ENCODE measurements around the gene SUCLA2.
"Not testable (repeated sequence)": the region's sequence is repeated elsewhere in the genome, so short reads cannot be mapped to it uniquely, and the experiment has no call there.

SUCLA2 gene

DNA sequence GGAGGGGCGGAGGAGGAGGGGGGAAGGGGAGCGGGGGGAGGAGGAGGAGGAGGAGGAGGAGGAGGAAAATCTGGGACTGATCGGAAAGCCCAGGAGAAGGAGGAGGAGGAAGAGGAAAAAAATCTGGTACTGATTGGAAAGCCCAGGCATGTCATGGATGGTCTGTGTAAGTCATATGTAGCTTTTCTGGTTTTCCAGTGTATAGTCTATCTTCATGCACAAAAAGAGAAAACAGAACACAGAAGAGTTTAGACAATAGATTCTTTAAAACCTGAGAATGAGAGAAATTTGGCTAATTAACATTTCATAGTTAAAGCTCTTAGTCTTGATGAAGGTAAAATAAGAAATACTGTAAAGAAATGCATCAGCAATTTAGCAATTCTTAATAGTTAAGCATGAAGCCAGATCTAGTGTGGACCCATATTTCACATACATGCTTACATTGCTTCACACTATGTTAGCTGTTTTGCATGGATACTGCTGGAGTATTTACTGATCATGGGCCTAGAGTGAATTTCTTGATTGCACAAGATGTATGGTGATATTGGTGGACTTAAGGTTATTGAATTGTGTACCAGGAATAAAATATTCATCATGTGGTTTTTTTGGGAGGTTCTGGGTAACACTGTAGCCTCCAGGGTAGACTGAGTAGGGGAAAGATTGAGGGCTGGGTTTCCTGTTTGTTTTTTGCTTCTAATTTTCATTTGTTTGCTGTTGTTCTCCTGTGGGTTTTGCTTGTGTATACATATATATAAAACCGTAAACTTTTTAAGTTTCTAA lies 41.4 kb downstream of the SUCLA2 start:
- H3K36me3 ChIP-seq (ENCODE audit: insufficient read depth, insufficient read length, low read length) = peaks cover 40% of the 10 kb centered on the region
- TF ChIP-seq ZNF274 (IDR thresholded peaks at IDR 0.05; ENCODE audit: low read depth, low read length) = no peak
- TF ChIP-seq SUZ12 (IDR thresholded peaks at IDR 0.05; ENCODE audit: extremely low read depth, insufficient read depth, insufficient read length) = no peak
- no peak for TF ChIP-seq YY1 (IDR thresholded peaks at IDR 0.05; ENCODE audit: insufficient read depth, insufficient read length)

GRCh38 chr13:47957073-47957472 lies 44.0 kb downstream of the SUCLA2 start:
- no peak overlapping the region for H3K4me3 ChIP-seq (ENCODE audit: insufficient read length, low read depth)
- H3K36me3 ChIP-seq (ENCODE audit: insufficient read depth, insufficient read length, low read length) = peaks cover 44% of the 10 kb centered on the region
- no peak overlapping the region for H3K9ac ChIP-seq (ENCODE audit: insufficient read length, low read depth)
- TF ChIP-seq SUZ12 (IDR thresholded peaks at IDR 0.05; ENCODE audit: extremely low read depth, insufficient read depth, insufficient read length) (no peak), ZNF274 (IDR thresholded peaks at IDR 0.05; ENCODE audit: low read depth, low read length) (no peak), YY1 (IDR thresholded peaks at IDR 0.05; ENCODE audit: insufficient read depth, insufficient read length) (no peak)
- DNase-seq (ENCODE audit: low read depth, low spot score) = no peak
- peaks cover 61% of the 10 kb centered on the region for H3K9me3 ChIP-seq (ENCODE audit: insufficient read depth, low read length)
- no peaks in the 10 kb centered on the region for H3K27me3 ChIP-seq (ENCODE audit: insufficient read depth, insufficient read length)
- no peaks in the 10 kb centered on the region for H3K4me1 ChIP-seq (ENCODE audit: insufficient read depth, insufficient read length)

More for the DNA sequence above, 41.4 kb downstream of the SUCLA2 start:
- H3K9me3 ChIP-seq (ENCODE audit: insufficient read depth, low read length) = peaks cover 84% of the 10 kb centered on the region
- no peak overlapping the region for H3K4me3 ChIP-seq (ENCODE audit: insufficient read length, low read depth)
- H3K9ac ChIP-seq (ENCODE audit: insufficient read length, low read depth) = no peak overlapping the region
- no peak for DNase-seq (ENCODE audit: low read depth, low spot score)
- no peaks in the 10 kb centered on the region for H3K4me1 ChIP-seq (ENCODE audit: insufficient read depth, insufficient read length)
- H3K27me3 ChIP-seq (ENCODE audit: insufficient read depth, insufficient read length) = no peaks in the 10 kb centered on the region

DNA sequence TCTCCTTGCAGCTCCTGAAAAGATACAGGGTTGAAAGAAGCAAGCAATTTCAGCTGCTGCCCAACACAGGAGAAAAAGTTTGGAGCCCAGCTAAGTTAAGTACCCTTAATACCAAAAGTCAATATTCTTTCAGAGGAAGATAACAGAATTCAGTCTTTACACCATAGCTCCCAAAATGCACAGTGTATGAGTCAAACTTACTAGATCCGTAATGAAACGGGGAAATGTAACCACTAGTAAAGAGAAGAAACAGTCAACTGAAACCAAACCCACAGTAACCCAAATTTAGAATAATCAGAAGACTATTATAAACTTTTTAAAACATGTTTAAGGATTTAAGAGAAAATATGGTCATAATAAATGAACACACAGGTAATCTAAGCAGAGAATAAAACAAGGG lies 45.2 kb downstream of the SUCLA2 start:
- no peak for DNase-seq (ENCODE audit: low read depth, low spot score)
- H3K4me1 ChIP-seq (ENCODE audit: insufficient read depth, insufficient read length) = no peaks in the 10 kb centered on the region
- H3K9me3 ChIP-seq (ENCODE audit: insufficient read depth, low read length) = peaks cover 51% of the 10 kb centered on the region
- H3K9ac ChIP-seq (ENCODE audit: insufficient read length, low read depth) = no peak overlapping the region
- H3K36me3 ChIP-seq (ENCODE audit: insufficient read depth, insufficient read length, low read length) = peaks cover 46% of the 10 kb centered on the region
- no peak overlapping the region for H3K4me3 ChIP-seq (ENCODE audit: insufficient read length, low read depth)
- H3K27me3 ChIP-seq (ENCODE audit: insufficient read depth, insufficient read length) = no peaks in the 10 kb centered on the region
- no peak for TF ChIP-seq SUZ12 (IDR thresholded peaks at IDR 0.05; ENCODE audit: extremely low read depth, insufficient read depth, insufficient read length)
- no peak for TF ChIP-seq ZNF274 (IDR thresholded peaks at IDR 0.05; ENCODE audit: low read depth, low read length)
- TF ChIP-seq YY1 (IDR thresholded peaks at IDR 0.05; ENCODE audit: insufficient read depth, insufficient read length) = no peak

- no peaks in the 10 kb centered on the region for H3K27me3 ChIP-seq (ENCODE audit: insufficient read depth, insufficient read length)
- no peaks in the 10 kb centered on the region for H3K4me1 ChIP-seq (ENCODE audit: insufficient read depth, insufficient read length)
- H3K9ac ChIP-seq (ENCODE audit: insufficient read length, low read depth) = no peak overlapping the region
- peaks cover 44% of the 10 kb centered on the region for H3K36me3 ChIP-seq (ENCODE audit: insufficient read depth, insufficient read length, low read length)
- no peak for TF ChIP-seq YY1 (IDR thresholded peaks at IDR 0.05; ENCODE audit: insufficient read depth, insufficient read length)
- no peak for TF ChIP-seq ZNF274 (IDR thresholded peaks at IDR 0.05; ENCODE audit: low read depth, low read length)
- TF ChIP-seq SUZ12 (IDR thresholded peaks at IDR 0.05; ENCODE audit: extremely low read depth, insufficient read depth, insufficient read length) = no peak
- no peak overlapping the region for H3K4me3 ChIP-seq (ENCODE audit: insufficient read length, low read depth)
- H3K9me3 ChIP-seq (ENCODE audit: insufficient read depth, low read length) = no peaks in the 10 kb centered on the region
- no peak for DNase-seq (ENCODE audit: low read depth, low spot score)
Measured at GRCh38 chr13:47949799-47950198, 51.3 kb downstream of the SUCLA2 start.

- Histone ChIP-seq H3K9me3 (ENCODE audit: insufficient read depth, low read length) (no peaks in the 10 kb centered on the region), H3K4me1 (ENCODE audit: insufficient read depth, insufficient read length) (no peaks in the 10 kb centered on the region), H3K36me3 (ENCODE audit: insufficient read depth, insufficient read length, low read length) (peaks cover 48% of the 10 kb centered on the region), H3K4me3 (ENCODE audit: insufficient read length, low read depth) (no peak overlapping the region), H3K27me3 (ENCODE audit: insufficient read depth, insufficient read length) (no peaks in the 10 kb centered on the region), H3K9ac (ENCODE audit: insufficient read length, low read depth) (no peak overlapping the region)
- no peak for TF ChIP-seq SUZ12 (IDR thresholded peaks at IDR 0.05; ENCODE audit: extremely low read depth, insufficient read depth, insufficient read length)
- TF ChIP-seq YY1 (IDR thresholded peaks at IDR 0.05; ENCODE audit: insufficient read depth, insufficient read length) = no peak
- no peak for TF ChIP-seq ZNF274 (IDR thresholded peaks at IDR 0.05; ENCODE audit: low read depth, low read length)
- DNase-seq (ENCODE audit: low read depth, low spot score) = no peak
Measured at GRCh38 chr13:47945738-47946137, 55.3 kb downstream of the SUCLA2 start.

GRCh38 chr13:47945146-47945545 lies 55.9 kb downstream of the SUCLA2 start:
- H3K9ac ChIP-seq (ENCODE audit: insufficient read length, low read depth); H3K4me3 ChIP-seq (ENCODE audit: insufficient read length, low read depth); DNase-seq (ENCODE audit: low read depth, low spot score); H3K4me1 ChIP-seq (ENCODE audit: insufficient read depth, insufficient read length); H3K27me3 ChIP-seq (ENCODE audit: insufficient read depth, insufficient read length); H3K9me3 ChIP-seq (ENCODE audit: insufficient read depth, low read length): not testable (repeated sequence)
- peaks cover 52% of the 10 kb centered on the region for H3K36me3 ChIP-seq (ENCODE audit: insufficient read depth, insufficient read length, low read length)

- TF ChIP-seq SUZ12 (IDR thresholded peaks at IDR 0.05; ENCODE audit: extremely low read depth, insufficient read depth, insufficient read length) = no peak
- no peak for TF ChIP-seq ZNF274 (IDR thresholded peaks at IDR 0.05; ENCODE audit: low read depth, low read length)
- TF ChIP-seq YY1 (IDR thresholded peaks at IDR 0.05; ENCODE audit: insufficient read depth, insufficient read length) = no peak
- Histone ChIP-seq H3K9ac (ENCODE audit: insufficient read length, low read depth) (no peak overlapping the region), H3K36me3 (ENCODE audit: insufficient read depth, insufficient read length, low read length) (no peaks in the 10 kb centered on the region), H3K4me1 (ENCODE audit: insufficient read depth, insufficient read length) (no peaks in the 10 kb centered on the region), H3K27me3 (ENCODE audit: insufficient read depth, insufficient read length) (no peaks in the 10 kb centered on the region), H3K4me3 (ENCODE audit: insufficient read length, low read depth) (no peak overlapping the region), H3K9me3 (ENCODE audit: insufficient read depth, low read length) (no peaks in the 10 kb centered on the region)
- no peak for DNase-seq (ENCODE audit: low read depth, low spot score)
Measured at GRCh38 chr13:47934371-47934770, 66.7 kb downstream of the SUCLA2 start.
